HG02759 (cell line): ENCODE results near the gene BRD4.

Source experiments
- ATAC-seq: cut with Tn5 transposase; IDR thresholded peaks from one replicate; pipeline ENCODE4 v1.9.1; 2021; ENCODE audit warnings: mild to moderate bottlenecking, moderate library complexity; ENCODE audit not compliant: unreplicated experiment

The BRD4 gene

DNA sequence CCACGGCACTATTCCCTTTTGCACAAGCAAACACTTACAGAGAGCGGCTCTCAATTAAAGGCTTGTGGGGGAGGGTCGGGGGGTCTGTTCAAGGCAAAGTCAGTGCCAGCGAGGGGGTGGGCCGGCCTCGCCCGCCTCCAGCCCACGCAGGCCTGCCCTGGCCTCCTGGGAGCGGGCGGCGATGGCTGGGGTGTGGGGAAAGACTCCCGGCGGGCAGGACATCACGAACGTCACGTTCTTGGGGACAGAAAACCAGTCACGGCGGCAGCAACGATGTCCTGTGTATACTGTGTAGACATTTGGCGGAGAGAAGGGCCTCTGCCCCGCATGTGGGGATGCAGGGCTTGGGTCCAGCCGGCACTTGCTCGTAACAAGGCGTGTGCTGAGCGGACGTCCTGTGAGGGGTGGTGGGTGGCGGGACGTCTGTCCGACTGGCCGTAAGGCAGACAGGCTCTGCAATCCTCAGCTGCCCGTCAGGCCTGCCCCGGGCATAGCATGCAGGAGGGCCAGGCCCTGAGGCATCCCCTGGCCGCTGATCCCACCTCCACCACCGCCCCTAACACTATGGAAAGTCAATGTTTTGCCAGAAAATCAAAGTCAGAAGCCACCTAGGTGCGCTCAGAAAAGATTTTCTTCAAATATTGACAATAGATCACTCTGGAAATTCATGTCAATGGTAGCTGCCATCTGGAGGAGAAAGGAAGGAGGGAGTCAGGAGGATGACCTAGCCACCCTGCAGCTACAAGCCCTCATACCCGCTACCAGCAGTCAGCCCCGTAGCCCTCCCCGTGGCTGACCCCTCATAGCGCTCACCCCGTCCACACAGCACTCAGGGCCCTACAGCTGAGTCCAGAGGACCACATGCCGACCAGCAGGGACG is 94.3 kb downstream of the BRD4 start:
- no peak for ATAC-seq

DNA sequence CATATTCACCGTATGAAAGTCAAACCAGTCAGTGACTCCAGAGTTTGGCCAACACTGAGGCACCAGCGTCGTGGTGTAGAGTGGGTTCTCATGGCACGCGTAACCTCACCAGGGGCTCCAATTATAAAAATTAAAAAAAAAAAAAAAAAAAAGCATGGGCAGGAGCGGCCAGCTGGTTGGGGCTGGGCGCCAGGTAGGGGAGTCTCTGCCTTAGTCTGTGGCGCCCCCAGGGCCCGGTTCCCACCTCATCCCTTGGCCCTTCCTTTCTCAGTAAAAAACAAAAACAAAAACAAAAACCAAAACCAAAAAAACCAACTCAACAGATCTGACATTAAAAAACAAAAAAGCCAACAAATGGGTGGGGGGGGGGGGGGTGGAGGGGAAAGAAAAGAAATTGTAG is 95.5 kb downstream of the BRD4 start:
- ATAC-seq: no peak

DNA sequence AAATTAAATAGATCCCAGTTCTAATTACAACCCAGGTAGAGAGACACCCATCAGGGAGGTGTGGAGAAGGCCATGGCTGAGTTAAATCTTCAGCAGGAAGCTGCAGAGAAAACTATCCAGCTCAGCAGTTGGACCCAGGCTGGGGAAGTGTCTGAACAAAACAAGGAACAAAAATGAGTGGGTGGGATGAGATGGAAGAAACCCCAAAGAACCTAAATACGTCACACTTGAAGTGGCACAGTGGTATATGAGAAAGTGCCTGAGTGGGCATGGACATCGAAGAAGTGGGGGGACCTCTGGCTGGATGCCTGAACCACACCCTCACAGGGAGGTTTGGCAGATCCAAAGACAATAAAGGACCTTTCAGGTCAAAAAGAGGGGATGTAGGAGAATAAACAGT is 96.6 kb downstream of the BRD4 start:
- no peak for ATAC-seq

DNA sequence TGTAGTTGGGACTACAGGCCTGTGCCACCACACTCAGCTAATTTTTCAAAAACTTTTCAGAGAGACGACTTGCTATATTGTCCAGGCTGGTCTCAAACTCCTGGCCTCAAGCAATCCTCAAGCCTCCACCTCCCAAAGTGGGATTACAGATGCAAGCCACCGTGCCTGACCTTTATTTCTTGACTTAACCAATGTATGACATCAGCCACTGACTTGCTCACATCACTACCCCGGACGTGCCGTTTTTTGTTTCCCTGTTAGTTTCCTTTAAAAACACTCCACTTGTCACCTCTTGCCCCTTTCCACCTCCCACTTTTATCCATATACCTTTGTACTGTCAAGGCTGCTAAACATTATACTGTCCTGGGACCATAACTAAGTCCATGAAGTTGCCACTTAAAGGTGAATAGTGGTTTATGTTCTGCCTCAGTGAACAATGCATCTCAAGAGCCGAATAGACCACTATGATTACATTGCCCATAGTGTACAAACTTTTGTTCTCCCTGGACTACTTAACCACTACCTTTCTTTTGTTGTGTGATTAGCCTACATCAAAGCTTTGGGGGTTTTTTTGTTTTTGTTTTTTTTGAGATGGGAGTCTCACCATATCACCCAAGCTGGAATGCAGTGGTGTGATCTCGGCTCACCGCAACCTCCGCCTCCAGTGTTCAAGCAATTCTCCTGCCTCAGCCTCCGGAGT is 97.8 kb downstream of the BRD4 start:
- ATAC-seq: no peak

DNA sequence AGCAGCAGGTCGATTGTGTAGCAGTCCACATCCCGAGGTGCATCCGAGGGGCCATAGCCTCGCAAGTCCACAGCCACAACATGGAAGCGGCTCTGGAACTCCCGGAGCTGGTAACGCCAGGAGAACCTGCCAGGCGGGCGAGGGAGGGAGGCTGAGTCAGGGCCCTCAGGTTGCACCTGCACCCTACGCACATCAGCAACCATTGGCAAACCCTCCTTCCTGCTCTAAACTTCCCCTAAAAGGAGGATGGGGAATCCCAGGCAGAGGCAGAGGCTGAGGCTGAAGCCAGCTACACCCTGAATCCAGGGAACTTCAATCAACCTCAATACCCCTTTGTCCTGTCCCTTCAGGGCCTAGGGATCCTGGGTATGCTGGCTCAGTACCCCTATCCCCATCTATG is 101.1 kb downstream of the BRD4 start:
- no peak for ATAC-seq

DNA sequence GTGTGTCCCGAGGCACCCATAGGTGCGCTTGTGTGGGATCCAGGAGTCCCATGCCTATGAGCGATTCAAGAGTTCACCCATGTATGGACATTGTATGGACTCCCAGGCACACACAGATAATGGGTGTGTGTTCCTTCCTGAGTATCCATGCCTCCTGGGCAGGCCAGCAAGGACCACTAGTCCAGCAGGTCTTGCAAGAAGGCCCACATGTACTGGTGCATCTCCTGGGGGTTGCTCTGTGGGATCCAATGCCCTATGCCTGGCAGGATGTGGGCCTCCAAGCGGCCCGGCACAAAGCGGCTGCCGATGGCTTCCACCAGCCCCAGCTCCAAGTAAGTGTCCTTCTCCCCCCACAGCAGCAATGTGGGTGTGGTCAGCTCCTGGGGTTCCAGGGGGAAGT is 105.1 kb downstream of the BRD4 start:
- no peak for ATAC-seq

DNA sequence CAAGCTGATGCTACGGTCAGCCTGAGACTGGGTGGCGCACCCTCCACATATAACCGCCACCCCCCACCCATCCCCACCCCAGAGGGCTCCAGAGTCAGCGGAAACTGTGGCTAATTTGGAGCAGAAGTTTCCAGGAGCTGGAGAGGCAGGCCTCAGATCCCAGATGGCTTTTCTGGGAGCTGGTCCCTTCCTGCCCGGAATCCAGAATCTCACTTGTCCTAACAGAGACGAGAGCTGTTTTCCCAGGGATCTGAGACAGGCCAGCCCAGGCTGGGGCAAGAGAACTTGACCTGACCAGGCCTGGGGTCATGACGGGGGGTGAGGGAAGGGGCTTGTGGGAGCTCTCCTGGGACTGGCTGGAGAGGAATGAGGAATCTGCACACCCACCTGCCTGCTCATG is 106.6 kb downstream of the BRD4 start:
- no peak for ATAC-seq

DNA sequence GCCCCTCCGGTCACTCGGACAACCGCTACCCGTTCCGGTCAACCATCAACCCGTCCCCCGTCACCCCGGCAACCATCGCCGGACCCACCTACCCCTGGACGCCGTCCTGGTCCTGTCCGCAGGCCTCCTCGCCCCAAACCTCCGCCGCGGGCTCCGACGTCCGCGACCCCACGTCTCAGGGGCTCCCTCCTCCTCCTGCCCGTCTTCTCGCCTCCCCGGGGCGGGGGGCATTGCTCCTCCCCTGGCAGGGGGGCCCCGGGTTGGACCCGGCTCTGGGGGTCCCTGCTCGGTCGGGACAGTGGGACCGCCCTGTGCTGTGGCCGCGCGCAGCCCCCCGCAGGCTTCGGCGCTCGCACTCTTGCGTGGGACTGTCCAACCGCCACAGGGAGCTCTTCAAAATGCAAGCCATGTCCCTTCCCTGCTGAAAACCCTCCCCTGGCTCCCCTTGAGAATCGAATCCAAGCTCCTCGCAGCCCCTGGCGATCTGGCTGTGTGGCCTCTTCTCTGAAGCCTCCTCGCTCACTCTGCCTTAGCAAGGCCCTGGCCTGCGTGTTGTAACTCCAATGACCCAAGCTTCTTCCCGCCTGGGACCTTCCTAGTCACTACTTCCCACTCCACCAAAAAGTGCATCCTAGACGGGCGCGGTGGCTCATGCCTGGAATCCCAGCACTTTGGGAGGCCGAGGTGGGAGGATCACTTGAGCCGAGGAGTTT is 108.5 kb downstream of the BRD4 start:
- ATAC-seq: no peak

DNA sequence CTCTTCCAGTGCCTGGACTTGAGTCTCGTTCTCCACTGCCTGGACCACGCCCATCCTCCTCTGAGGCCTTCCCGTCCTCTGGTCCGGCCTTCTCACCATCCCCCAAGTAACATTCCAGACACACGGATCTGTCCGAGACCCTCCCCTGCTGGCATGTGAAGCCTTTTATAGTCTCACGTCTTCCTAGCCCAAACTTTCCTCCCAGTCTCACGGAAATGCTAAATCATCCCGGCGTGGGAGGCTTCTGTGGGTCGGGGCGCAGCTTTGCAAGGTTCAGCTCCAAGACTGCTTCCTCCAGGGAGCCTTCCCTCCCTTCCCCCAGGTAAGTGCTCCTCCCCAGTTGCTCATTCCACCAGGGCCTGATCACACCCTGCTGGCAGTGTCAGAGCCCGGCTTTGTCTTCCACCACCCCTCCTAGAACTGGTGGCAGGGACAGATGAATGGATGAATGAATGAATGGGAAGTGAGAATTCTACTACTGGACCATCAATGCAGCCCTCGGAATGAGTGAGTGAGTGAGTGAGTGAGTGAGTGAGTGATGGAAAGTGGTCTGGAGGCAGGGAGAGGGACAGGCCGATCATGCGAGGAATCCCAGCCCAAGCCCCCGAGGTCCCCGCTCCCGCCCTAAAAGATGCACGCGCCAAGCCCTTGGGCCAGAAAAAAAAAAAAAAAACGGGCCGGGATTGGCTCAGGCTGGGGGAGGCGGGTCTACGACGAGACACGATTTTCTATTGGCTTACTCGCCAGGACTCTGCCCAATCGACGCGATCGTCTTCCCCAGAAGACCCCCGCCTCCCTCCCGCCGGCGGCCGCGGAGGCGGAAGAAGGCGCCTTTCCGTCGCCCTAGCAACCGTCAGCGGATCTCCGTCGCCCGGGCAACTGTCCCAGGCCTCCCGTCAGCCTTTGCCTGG is 109.3 kb downstream of the BRD4 start:
- ATAC-seq: peak; percentile 87

DNA sequence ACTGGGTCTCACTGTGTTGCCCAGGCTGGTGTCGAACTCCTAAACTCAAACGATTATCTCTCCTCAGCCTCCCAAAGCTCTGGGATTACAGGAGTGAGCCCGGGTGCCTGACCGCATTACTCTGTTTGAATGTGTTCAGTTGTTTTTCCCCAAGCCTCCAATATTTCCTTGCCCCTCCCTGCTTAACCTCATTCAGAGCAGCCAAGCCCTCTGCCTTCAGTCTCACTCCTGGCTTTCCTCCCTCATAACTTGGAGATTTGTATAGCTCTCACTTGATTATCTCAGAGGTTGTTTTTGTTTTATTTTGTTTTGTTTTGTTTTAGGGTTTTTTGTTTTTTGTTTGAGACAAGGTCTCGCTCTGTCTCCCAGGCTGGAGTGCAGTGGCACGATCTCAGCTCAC is 111.5 kb downstream of the BRD4 start:
- no peak for ATAC-seq

DNA sequence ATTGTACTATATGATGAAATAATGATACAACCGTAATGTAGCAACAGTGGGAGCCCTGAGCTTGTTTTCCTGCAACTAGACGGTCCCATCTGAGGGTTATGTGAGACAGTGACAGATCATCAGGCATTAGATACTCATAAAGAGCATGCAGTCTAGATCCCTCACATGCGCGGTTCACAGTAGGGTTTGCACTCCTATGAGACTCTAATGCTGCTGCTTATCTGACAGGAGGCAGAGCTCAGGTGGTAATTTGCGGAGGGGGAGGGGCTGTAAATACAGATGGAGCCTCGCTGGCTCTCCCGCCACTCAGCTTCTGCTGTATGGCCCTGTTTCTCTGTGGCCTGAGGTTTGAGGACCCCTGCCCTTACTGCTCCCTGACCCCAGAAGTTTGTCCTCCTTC is 113.8 kb downstream of the BRD4 start:
- no peak for ATAC-seq

DNA sequence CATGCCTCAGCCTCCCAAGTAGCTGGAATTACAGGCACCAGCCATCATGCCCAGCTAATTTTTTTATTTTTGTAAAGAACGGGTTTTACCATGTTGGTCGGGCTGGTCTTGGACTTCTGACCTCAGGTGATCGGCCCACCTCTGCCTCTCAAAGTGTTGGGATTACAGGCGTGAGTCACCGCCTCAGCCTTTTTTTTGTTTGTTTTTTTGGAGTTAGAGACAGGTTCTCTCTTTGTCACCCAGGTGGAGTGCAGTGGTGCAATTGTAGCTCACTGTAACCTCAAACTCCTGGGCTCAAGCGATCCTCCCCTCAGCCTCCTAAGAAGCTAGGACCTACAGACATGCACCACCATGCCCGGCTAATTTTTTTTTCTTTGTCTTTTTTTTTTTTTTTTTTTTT is 116.0 kb downstream of the BRD4 start:
- no peak for ATAC-seq

DNA sequence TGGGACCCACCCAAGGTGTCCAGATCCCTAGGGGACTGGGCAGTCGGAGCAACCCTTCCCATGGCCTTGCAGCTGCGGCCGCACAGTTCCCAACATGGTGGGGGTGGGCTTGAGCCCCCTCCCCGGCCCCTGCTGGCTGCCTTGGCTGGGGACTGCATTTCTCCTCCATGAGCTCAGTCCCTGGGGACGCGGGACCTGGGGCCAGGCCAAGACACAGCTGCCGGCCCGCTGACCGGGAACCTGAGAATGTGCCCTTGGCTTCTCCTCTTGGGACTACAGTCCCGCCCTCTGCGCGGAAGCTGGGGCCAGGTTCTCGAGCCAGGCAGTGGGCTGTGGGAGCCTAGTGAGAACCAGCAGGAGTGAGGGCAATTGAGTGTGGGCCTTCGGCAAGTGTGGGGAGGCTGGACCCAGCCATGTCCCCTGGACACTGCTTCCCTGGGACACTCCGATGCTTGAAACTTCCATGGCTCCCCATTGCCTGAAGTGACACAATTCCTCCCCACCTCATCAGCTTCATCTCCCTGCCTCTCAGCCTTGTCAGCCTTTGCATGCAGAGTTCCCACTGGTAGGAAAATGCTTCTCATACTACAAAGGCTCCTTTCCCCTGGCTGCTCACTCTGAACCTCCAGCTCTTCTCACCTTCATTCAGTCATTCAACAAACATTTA is 118.5 kb downstream of the BRD4 start:
- no peak for ATAC-seq

DNA sequence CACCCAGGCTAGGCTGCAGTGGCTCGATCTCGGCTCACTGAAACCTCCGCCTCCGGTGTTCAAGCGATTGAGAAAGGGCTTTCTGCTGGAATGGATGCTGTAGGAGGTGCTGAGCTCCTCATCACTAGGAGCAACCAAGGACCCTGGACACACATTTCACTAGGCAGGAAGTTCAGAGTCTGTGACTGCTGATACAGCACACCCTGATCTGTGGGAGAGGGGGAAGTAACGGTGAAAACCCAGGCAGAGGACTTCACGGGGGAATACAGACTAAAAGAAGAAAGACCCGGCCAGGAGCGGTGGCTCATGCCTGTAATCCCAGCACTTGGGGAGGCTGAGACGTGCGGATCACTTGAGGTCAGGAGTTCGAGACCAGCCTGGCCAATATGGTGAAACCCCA is 119.6 kb downstream of the BRD4 start:
- no peak for ATAC-seq

DNA sequence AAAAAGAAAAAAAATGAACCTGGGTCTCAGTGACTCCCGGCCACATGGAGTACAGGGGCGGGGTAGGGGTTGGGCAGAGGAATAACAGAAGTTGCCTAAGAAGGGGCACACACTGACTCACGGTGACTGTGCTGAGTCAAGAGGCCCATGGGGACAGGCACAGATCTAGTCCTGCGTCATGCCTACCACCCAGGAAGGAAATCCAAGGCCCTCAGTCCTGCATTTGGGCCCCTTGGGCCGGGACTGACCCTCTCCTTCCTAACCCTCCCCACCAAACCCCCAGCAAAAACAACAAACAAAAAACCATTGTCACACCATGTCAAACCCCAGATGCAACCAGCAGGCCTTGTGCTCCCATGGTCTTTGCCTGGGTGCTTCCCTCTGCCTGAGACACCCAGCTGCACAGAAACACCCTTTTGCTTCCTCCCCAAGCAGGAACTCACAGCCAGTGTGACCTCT is 122.0 kb downstream of the BRD4 start:
- ATAC-seq: no peak

DNA sequence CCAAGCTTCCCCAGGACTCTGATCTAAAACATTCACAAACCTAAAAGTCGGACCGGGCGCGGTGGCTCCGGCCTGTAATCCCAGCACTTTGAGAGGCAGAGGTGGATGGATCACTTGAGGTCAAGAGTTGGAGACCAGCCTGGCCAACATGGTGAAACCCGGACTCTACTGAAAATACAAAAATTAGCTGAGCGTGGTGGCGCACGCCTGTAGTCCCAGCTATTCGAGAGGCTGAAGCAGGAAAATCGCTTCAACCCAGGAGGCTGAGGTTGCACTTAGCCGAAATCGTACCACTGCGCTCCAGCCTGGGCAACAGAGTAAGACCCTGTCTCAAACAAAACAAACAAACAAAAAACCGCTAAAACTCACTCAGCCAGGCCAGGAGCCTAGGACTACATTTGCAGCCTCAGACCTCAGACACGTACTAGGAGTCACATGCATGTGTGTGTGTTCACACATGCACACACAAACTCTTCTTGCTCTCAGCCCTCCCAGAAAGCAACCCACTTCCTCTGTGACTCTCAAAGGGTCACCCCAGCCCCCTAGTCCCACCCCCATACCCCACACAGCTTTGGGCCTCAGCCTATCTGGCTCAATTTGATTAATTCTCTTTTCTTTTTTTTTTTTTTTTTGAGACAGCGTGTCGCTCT is 130.8 kb downstream of the BRD4 start:
- no peak for ATAC-seq

DNA sequence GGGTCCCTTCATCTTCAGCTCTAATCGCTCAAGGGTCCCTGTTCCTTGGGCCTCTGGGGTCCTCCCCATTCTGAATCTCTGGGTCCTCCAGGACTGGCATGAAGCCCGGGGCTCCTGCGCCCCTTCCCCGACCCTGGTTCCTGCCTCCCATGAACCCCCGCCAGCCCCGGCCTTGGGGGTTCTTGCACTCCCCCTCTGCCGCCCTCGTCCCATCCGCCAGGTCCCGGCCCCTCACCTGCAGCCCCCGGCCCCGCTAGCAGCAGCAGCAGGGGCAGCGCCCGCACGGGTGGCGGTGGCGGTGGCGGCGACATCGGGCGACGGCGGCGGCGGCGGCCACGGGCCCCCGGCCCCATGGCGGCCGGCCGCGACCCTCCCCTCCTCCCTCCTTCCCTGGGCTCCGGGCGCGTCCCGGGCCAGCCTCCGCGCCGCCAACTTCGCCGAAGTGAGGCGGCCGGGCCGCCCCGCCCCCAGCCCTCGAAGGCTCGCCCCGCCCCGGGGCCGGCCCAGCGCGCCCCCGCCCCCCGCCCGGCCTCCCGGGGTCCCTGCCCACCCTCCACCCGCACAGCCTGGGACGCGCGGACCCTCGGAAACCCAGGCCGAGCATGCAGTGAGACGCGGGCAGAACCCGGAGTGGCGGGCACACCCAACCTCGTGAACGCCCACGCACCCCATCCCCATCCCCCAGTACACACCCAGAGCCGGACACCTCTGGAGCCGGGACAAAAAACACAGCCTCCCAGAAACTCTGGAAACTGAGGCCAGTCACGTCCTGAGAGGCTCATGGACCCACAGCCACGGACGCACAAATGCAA is 131.6 kb downstream of the BRD4 start, which contains the start of gene NOTCH3:
NOTCH3 (minus strand) TSS at position 443 of the 812 bp plus-strand sequence; CDS start at position 353, 90 bp downstream.
- no peak for ATAC-seq

DNA sequence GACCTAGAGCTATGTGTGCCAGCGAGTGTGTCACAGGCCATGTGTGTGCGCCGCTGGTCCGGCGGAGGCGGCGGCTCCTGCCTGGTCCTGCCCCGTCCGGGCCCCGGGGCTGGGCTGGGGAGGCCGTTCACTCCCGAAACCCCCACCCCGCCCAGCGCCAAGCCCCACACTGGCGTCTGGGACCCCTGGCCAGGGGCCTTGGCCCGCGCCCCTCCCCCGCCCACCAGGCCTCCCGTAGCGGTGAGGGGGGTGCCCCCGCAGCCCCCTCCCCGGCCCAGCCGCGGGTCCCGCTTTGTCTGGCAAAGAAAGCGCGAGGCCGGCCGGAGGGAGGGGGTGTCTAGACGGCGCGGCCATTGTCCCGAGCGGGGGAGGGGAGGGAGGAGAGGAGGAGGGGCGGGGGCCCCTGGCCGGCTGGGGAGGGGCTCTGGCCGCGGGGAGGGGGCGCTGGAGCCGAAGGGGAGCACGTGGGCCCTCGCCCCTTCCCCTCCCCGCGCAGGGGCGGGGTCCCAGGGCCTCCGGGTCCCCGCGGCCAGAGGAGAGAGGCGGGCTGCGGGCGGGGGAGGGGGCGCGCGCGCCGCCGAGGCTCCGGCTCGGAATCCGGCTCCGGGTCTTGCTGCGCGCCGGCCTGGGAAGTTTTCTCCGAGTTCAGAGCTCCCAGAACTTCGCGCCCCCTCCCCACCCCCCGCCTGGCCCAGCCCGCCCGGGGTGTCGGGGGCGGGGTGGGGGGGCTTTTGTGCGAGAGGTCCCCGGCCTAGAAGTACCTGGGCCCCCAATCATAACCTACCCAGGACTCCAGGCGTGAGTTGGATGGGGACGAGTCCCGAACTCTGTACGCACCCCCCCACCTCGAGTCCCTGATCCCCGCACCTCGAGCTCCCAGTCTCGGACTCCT is 132.4 kb downstream of the BRD4 start:
- ATAC-seq: no peak
